ENCODE measurements around the gene NEB.
A peak's percentile ranks its signal among the peaks of the same experiment; 100 is the strongest.

Gene NEB

DNA sequence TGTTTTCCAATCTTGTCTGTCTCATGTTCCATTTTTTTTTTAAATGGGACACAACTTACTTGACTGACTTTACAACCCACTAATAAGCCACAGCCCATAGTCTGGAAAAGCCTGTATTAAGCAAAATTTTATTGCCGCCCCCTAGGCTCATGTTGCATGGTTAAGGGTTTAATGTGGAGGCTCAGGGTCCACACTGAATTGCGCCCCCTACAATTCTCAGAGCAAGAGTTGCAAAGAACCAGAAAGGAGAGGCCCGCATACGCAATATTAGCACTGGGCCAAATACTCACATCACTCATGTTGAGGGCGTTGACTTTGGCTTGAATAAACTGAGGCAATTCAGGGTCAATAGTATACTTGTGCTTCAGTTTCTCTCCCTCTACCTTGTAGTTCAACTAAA, 65.5 kb downstream of the NEB start:
- no peak overlapping the region for H3K4me3 ChIP-seq (ENCODE audit: low read depth, low read length)
- TF ChIP-seq, protein P1, sequence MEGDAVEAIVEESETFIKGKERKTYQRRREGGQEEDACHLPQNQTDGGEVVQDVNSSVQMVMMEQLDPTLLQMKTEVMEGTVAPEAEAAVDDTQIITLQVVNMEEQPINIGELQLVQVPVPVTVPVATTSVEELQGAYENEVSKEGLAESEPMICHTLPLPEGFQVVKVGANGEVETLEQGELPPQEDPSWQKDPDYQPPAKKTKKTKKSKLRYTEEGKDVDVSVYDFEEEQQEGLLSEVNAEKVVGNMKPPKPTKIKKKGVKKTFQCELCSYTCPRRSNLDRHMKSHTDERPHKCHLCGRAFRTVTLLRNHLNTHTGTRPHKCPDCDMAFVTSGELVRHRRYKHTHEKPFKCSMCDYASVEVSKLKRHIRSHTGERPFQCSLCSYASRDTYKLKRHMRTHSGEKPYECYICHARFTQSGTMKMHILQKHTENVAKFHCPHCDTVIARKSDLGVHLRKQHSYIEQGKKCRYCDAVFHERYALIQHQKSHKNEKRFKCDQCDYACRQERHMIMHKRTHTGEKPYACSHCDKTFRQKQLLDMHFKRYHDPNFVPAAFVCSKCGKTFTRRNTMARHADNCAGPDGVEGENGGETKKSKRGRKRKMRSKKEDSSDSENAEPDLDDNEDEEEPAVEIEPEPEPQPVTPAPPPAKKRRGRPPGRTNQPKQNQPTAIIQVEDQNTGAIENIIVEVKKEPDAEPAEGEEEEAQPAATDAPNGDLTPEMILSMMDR (conservative IDR thresholded peaks at IDR 0.05; ENCODE audit: low read depth, low read length), result no peak
- no peak for DNase-seq (ENCODE audit: low read depth)

GRCh38 chr2:151665959-151666358, 68.3 kb downstream of the NEB start:
- DNase-seq (ENCODE audit: low read depth), result no peak
- no peak overlapping the region for H3K4me3 ChIP-seq (ENCODE audit: low read depth, low read length)
- TF ChIP-seq, protein P1 (conservative IDR thresholded peaks at IDR 0.05; ENCODE audit: low read depth, low read length), result no peak

DNA sequence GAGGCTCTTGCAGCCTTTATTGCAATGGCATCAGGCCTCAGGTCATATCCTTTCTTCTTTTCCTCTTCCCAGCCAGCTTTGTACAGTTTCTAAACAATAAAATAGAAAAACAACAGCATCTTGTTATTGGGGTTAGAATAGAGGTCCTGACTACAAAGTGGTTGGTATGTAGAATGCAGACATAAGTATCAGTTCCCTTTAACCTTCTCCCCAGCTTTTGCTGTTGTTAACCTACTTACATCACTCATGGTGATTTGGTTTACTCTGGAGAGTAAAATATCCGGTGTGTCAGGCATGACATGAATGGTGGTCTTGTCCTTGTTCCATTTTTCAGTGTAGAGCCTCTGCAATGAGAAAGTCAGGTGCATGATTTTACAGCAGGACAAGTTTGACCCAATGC, 69.8 kb downstream of the NEB start:
- TF ChIP-seq, protein P1 (conservative IDR thresholded peaks at IDR 0.05; ENCODE audit: low read depth, low read length), result no peak
- H3K4me3 ChIP-seq (ENCODE audit: low read depth, low read length), result no peak overlapping the region
- DNase-seq (ENCODE audit: low read depth), result no peak

- TF ChIP-seq, protein P1 (conservative IDR thresholded peaks at IDR 0.05; ENCODE audit: low read depth, low read length), result no peak
- no peak overlapping the region for H3K4me3 ChIP-seq (ENCODE audit: low read depth, low read length)
- DNase-seq (ENCODE audit: low read depth), result no peak
Observed at GRCh38 chr2:151661625-151662024, 72.7 kb downstream of the NEB start.

GRCh38 chr2:151658081-151658480, 76.2 kb downstream of the NEB start:
- no peak for DNase-seq (ENCODE audit: low read depth)
- no peak overlapping the region for H3K4me3 ChIP-seq (ENCODE audit: low read depth, low read length)
- TF ChIP-seq, protein P1 (conservative IDR thresholded peaks at IDR 0.05; ENCODE audit: low read depth, low read length), result no peak

DNA sequence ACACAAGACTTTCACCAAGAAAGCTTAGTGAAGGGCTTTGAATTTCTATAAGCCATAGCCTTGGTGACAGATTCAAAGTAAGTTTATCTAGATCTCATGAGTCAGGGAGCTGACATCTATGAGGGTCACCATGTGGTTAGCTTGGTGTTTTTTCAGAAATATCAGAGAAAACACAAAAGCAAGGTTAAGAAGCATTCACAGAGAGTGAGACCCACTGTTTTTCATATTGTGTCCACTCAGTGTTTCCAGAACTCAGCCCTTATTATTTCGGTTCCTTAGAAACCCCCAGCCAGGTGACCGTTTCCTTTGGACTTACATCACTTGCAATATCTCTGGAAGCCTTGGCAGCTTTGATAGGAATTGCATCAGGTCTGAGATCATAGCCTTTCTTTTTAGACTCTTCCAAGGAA, 76.6 kb downstream of the NEB start:
- TF ChIP-seq, protein P1 (conservative IDR thresholded peaks at IDR 0.05; ENCODE audit: low read depth, low read length), result no peak
- peak; percentile 26 for DNase-seq (ENCODE audit: low read depth)
- no peak overlapping the region for H3K4me3 ChIP-seq (ENCODE audit: low read depth, low read length)

DNA sequence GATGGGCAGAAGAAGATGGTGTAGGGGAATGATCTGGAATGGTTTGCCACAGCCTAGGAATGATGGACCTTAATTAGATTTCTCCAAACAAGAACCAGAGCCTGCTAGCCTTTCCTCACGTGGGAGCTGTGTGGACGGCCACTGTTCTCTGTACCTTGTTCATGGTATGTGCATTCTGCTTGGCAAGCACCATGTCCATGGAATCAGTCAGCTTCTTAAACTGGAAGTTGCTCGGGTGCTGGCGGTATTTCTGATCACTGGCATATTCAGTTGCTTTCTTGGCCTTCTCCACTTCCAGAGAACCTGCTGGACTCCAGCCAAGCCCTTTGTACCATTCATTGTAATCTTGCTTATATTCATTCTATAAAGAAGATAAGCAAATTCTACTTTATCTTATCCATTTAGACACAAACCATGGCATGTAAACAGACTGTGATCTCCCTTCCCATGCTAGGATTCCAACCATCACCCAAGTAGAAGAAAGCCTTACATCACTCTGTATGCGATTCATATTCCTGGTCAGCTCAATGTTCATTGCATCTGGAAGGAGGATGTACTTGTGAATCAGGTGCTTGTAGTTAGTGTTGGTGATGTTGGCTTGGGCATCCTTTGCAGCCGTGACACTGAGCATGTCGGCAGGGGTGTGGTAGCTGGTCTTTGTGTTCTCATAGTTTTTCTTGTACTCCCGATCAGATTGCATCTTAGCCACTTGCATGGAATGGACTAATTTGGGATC, 78.4 kb downstream of the NEB start:
- TF ChIP-seq, protein P1 (conservative IDR thresholded peaks at IDR 0.05; ENCODE audit: low read depth, low read length), result no peak
- no peak for DNase-seq (ENCODE audit: low read depth)
- no peak overlapping the region for H3K4me3 ChIP-seq (ENCODE audit: low read depth, low read length)

All from choroid plexus epithelial cell (primary cell).